ENCODE results near the gene DOK3. TPM values are rescaled to one million over a fixed set of nuclear protein-coding genes. Genes with fewer than 3 reads are reported as not detected.

DOK3 gene
- polyA plus RNA-seq, 1 donor from 2014 or later = 5.5 TPM

GRCh38 chr5:177505075-177505474, 4.6 kb downstream of the DOK3 start:
- Histone ChIP-seq H3K27me3 (ENCODE audit: insufficient read depth, low read depth, low read length) (no peaks in the 10 kb centered on the region), H3K4me3 (ENCODE audit: low read length) (no peak overlapping the region), H3K9me3 (ENCODE audit: low read length) (no peaks in the 10 kb centered on the region), H3K9me2 (ENCODE audit: insufficient read depth, low read length) (no peaks in the 10 kb centered on the region), H3K36me3 (ENCODE audit: insufficient read depth, low read length) (no peaks in the 10 kb centered on the region), H3K27ac (ENCODE audit: low read length) (no peak overlapping the region), H4K20me1 (ENCODE audit: insufficient read depth) (no peaks in the 10 kb centered on the region), H3F3A (ENCODE audit: insufficient read depth, low read length, poor library complexity, severe bottlenecking) (no peaks in the 10 kb centered on the region), H2AFZ (ENCODE audit: low read depth, low read length) (no peak overlapping the region), H3K9ac (ENCODE audit: low read length) (no peak overlapping the region), H3K79me2 (replicated peaks; ENCODE audit: insufficient read depth, low read length) (no peaks in the 10 kb centered on the region), H3K4me2 (ENCODE audit: low read length) (no peak overlapping the region)
- TF ChIP-seq POLR2AphosphoS5 (IDR thresholded peaks at IDR 0.05) = no peak
- TF ChIP-seq RAD21 (conservative IDR thresholded peaks at IDR 0.05) = no peak
- no peak for TF ChIP-seq TAF1 (IDR thresholded peaks at IDR 0.05; ENCODE audit: low read depth)
- no peak for TF ChIP-seq MXI1 (conservative IDR thresholded peaks at IDR 0.05; ENCODE audit: poor library complexity, severe bottlenecking)
- no peak for TF ChIP-seq EP300 (conservative IDR thresholded peaks at IDR 0.05; ENCODE audit: poor library complexity, severe bottlenecking)
- TF ChIP-seq REST (IDR thresholded peaks at IDR 0.05; ENCODE audit: borderline replicate concordance) = no peak
- no peak for TF ChIP-seq EZH2 (IDR thresholded peaks at IDR 0.05; ENCODE audit: borderline replicate concordance, insufficient read depth, low read length, poor library complexity, severe bottlenecking)
- TF ChIP-seq SMC3 (conservative IDR thresholded peaks at IDR 0.05; ENCODE audit: poor library complexity) = no peak
- no peak for TF ChIP-seq CTCF (IDR thresholded peaks at IDR 0.05; ENCODE audit: poor library complexity, severe bottlenecking)

- Histone ChIP-seq H3K4me2 (ENCODE audit: low read length) (no peak overlapping the region), H3K27me3 (ENCODE audit: insufficient read depth, low read depth, low read length) (no peaks in the 10 kb centered on the region), H3K79me2 (replicated peaks; ENCODE audit: insufficient read depth, low read length) (no peaks in the 10 kb centered on the region), H3F3A (ENCODE audit: insufficient read depth, low read length, poor library complexity, severe bottlenecking) (no peaks in the 10 kb centered on the region), H3K9me2 (ENCODE audit: insufficient read depth, low read length) (no peaks in the 10 kb centered on the region), H3K4me3 (ENCODE audit: low read length) (no peak overlapping the region), H2AFZ (ENCODE audit: low read depth, low read length) (no peak overlapping the region), H3K36me3 (ENCODE audit: insufficient read depth, low read length) (no peaks in the 10 kb centered on the region), H3K9me3 (ENCODE audit: low read length) (no peaks in the 10 kb centered on the region), H3K9ac (ENCODE audit: low read length) (no peak overlapping the region), H3K27ac (ENCODE audit: low read length) (no peak overlapping the region), H4K20me1 (ENCODE audit: insufficient read depth) (no peaks in the 10 kb centered on the region)
- TF ChIP-seq REST (IDR thresholded peaks at IDR 0.05; ENCODE audit: borderline replicate concordance) = no peak
- TF ChIP-seq MXI1 (conservative IDR thresholded peaks at IDR 0.05; ENCODE audit: poor library complexity, severe bottlenecking) = no peak
- no peak for TF ChIP-seq EZH2 (IDR thresholded peaks at IDR 0.05; ENCODE audit: borderline replicate concordance, insufficient read depth, low read length, poor library complexity, severe bottlenecking)
- no peak for TF ChIP-seq CTCF (IDR thresholded peaks at IDR 0.05; ENCODE audit: poor library complexity, severe bottlenecking)
- TF ChIP-seq EP300 (conservative IDR thresholded peaks at IDR 0.05; ENCODE audit: poor library complexity, severe bottlenecking) = no peak
- TF ChIP-seq POLR2AphosphoS5 (IDR thresholded peaks at IDR 0.05) = no peak
- no peak for TF ChIP-seq SMC3 (conservative IDR thresholded peaks at IDR 0.05; ENCODE audit: poor library complexity)
These were observed 5.3 kb downstream of the DOK3 start for GRCh38 chr5:177504086-177505056.

Measured in neural cell (in vitro differentiated cells).